Gastroesophageal sphincter (tissue), 4 donors: Measurements from ENCODE around the gene ANKDD1B. TPM values are rescaled to one million over a fixed set of nuclear protein-coding genes. Genes with fewer than 3 reads are reported as not detected.

Experiments used
- ATAC-seq: fragments of 150-250 bp; one replicate; pipeline ENCODE4 v1.9.1; 2016; ENCODE audit warnings: mild to moderate bottlenecking, moderate library complexity
- H3K27ac ChIP-seq, 4 donors: fragments of 200-600 bp; sonication (generic) in 3 of 4; 1 replicate in 3 of 4; 2 replicates in 1 of 4; pipeline ENCODE4 v1.5.1; 2016 to 2019
- H3K27me3 ChIP-seq: fragments of 200-600 bp; sonication (generic); one replicate; pipeline ENCODE4 v1.5.1; 2019
- H3K36me3 ChIP-seq, 2 donors: fragments of 200-600 bp; sonication (generic); one replicate each; pipeline ENCODE4 v1.5.1; 2019; ENCODE audit warnings: control low read depth in 1 of 2
- H3K4me1 ChIP-seq, 3 donors: fragments of 200-600 bp; sonication (generic); 1 replicate in 2 of 3; 2 replicates in 1 of 3; pipeline ENCODE4 v1.5.1; 2016 to 2019; ENCODE audit warnings: control low read depth in 2 of 3
- H3K4me3 ChIP-seq, 2 donors: fragments of 200-600 bp; sonication (generic); one replicate each; pipeline ENCODE4 v1.5.1; 2019; ENCODE audit warnings: mild to moderate bottlenecking in 1 of 2, moderate library complexity in 1 of 2
- H3K9me3 ChIP-seq, 3 donors: fragments of 200-600 bp; sonication (generic); one replicate each; pipeline ENCODE4 v1.5.1; 2017 to 2019; ENCODE audit warnings: control low read depth in 2 of 3
- EP300 ChIP-seq: sonication (generic); formaldehyde crosslinking; IDR thresholded peaks from one replicate; pipeline ENCODE4 v1.6.1; 2017; ENCODE audit warnings: antibody characterized with exemption, mild to moderate bottlenecking
- POLR2A ChIP-seq, 2 donors: fragments of 450-650 bp; IDR thresholded peaks; one replicate each; pipeline ENCODE4 v1.6.1; 2017; ENCODE audit warnings: antibody characterized with exemption in 2 of 2, mild to moderate bottlenecking in 2 of 2, moderate library complexity in 1 of 2
- POLR2AphosphoS5 ChIP-seq: sonication (generic); formaldehyde crosslinking; IDR thresholded peaks from one replicate; pipeline ENCODE4 v1.6.1; 2017; ENCODE audit warnings: antibody characterized with exemption
- WGBS, 2 donors: methylation state at CpG; one replicate each; pipeline ENCODE4 v1.1.5; 2018; ENCODE audit warnings: low coverage in 1 of 2; 5-methylcytosine and 5-hydroxymethylcytosine counted together
- total RNA-seq, 4 donors: library from RNA; depleted of rRNA; stranded (reverse); fragments of >200 nt; gene quantifications; one replicate each; pipeline ENCODE4 v1.1.0, GENCODE V29; 2016
- TF ChIP-seq, protein P1 (sequence below), 4 experiments: fragments of 200-600 bp in 2 of 4; fragments of 450-650 bp in 2 of 4; sonication (generic) in 1 of 4; IDR thresholded peaks; one replicate each; pipeline ENCODE4 v1.5.1; 2017 to 2019; ENCODE audit warnings: antibody characterized with exemption in 4 of 4, mild to moderate bottlenecking in 2 of 4, moderate library complexity in 2 of 4

The ANKDD1B gene
- total RNA-seq, 4 donors from 2014 or later, result 0.20 to 0.94 TPM; not detected in 2

DNA sequence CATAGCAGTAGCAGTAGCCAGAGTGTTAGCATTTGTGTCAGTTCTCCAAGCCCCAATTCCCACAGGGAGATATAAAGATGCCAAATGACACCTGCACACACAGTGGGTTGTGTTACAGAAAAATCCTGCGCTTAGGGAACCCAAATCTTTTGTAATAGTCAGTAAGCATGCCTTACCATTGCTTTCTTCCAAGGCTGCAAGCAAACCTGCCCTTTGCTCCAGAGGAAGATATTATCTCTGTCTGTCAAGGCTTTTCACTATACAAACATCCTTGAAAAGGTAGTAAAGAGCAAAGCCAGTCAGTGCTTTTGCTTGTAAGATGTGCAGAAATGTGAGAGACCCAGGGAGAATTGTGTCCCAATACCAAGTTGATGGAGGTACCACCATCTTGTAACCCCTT lies 2.9 kb downstream of the ANKDD1B start:
- WGBS, 2 donors, result 100% methylated on average over 1 of the region's 1 CpG; no CpG with 5 or more reads in 1 of the 2 donors
- Histone ChIP-seq H3K4me1 (peaks cover 0 to 18% (median 6%) of the 10 kb centered on the region in 3 donors), H3K27me3 (peaks cover 9% of the 10 kb centered on the region), H3K4me3 (no peak overlapping the region), H3K27ac (no peak overlapping the region), H3K36me3 (no peaks in the 10 kb centered on the region), H3K9me3 (no peaks in the 10 kb centered on the region)
- ATAC-seq, result no peak
- TF ChIP-seq, protein P1, sequence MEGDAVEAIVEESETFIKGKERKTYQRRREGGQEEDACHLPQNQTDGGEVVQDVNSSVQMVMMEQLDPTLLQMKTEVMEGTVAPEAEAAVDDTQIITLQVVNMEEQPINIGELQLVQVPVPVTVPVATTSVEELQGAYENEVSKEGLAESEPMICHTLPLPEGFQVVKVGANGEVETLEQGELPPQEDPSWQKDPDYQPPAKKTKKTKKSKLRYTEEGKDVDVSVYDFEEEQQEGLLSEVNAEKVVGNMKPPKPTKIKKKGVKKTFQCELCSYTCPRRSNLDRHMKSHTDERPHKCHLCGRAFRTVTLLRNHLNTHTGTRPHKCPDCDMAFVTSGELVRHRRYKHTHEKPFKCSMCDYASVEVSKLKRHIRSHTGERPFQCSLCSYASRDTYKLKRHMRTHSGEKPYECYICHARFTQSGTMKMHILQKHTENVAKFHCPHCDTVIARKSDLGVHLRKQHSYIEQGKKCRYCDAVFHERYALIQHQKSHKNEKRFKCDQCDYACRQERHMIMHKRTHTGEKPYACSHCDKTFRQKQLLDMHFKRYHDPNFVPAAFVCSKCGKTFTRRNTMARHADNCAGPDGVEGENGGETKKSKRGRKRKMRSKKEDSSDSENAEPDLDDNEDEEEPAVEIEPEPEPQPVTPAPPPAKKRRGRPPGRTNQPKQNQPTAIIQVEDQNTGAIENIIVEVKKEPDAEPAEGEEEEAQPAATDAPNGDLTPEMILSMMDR (IDR thresholded peaks at IDR 0.05), result no peak
- no peak for TF ChIP-seq POLR2A (IDR thresholded peaks at IDR 0.05)
- no peak for TF ChIP-seq EP300
- TF ChIP-seq POLR2AphosphoS5, result no peak

DNA sequence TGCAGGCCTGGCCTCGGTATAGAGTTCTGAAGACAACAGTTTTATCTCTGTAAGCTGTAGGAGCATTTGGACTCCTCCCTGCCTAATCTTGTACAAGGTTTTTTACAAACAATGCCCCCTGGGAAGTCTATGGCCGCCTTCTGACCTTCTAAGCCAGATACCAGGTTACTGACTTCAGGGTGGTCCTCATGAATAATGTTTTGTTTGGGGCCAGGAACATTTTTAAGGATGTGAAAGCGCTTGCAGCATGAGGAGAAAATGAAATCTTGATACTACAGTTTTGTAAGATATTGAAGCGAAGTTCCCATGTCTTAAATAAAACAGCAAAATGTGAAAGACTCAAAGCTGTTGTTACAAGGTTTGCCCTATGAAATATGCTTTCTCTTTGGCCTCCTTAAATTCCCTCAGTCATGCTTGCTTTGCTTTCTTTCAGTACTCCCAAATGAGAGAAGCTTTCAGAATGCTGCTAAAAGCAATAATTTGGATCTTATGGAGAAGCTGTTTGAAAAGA lies 5.2 kb downstream of the ANKDD1B start:
- Histone ChIP-seq H3K27me3 (peaks cover 4% of the 10 kb centered on the region), H3K27ac (no peak overlapping the region), H3K4me3 (no peak overlapping the region), H3K9me3 (no peaks in the 10 kb centered on the region), H3K4me1 (peaks cover 0 to 9% (median 3%) of the 10 kb centered on the region in 3 donors), H3K36me3 (no peaks in the 10 kb centered on the region)
- TF ChIP-seq EP300 (no peak), POLR2A (IDR thresholded peaks at IDR 0.05) (no peak), POLR2AphosphoS5 (no peak)
- TF ChIP-seq, protein P1 (IDR thresholded peaks at IDR 0.05), result no peak
- 56 to 77% methylated on average over 3 to 4 of the region's 4 CpGs for WGBS, 2 donors
- ATAC-seq, result no peak

- no peaks in the 10 kb centered on the region for H3K9me3 ChIP-seq
- no peak overlapping the region for H3K4me3 ChIP-seq
- H3K27me3 ChIP-seq, result no peaks in the 10 kb centered on the region
- H3K36me3 ChIP-seq, result no peaks in the 10 kb centered on the region
- no peak for TF ChIP-seq EP300
- TF ChIP-seq, protein P1 (IDR thresholded peaks at IDR 0.05), result no peak
- no peak for TF ChIP-seq POLR2A (IDR thresholded peaks at IDR 0.05)
- no peak for TF ChIP-seq POLR2AphosphoS5
- ATAC-seq, result no peak
- no peak overlapping the region for H3K27ac ChIP-seq
- 57 to 65% methylated on average over 7 of the region's 7 CpGs for WGBS, 2 donors
- H3K4me1 ChIP-seq, result peaks cover 0 to 3% (median 0%) of the 10 kb centered on the region in 3 donors
These were observed 5.8 kb downstream of the ANKDD1B start for GRCh38 chr5:75616971-75617621.

DNA sequence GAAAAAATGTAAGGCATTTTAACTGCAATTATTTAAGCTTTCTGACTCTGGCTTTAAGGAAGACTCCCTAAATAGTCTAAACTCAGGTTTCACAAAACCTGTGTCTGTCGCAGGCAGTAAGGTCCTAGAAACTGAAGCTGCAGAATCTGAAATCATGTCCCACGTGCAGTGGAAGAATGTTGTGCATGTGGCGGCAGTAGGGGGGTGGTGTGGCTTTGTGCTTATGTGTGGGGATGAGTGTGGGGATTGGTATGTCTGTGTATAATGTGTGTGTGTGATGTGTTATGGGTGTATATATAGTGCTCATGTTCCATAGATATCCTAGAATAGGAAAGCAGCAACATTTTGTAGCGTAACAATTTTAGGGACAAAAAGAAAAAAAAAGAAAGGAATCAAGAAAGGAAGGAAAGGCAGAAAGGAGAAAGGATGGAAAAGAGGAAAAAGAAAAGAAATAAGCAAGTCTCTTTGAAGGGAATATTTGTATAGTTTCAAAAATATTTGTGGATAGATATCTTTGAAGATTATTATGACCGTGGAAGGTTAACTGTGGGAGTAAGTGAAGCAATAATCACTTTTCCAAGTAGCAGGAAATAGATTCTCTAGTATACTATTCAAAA lies 6.6 kb downstream of the ANKDD1B start:
- no peak for ATAC-seq
- H3K9me3 ChIP-seq, result no peaks in the 10 kb centered on the region
- no peak overlapping the region for H3K4me3 ChIP-seq
- TF ChIP-seq POLR2AphosphoS5 (no peak), POLR2A (IDR thresholded peaks at IDR 0.05) (no peak)
- H3K27ac ChIP-seq, result no peak overlapping the region
- no peaks in the 10 kb centered on the region for H3K4me1 ChIP-seq
- no peaks in the 10 kb centered on the region for H3K27me3 ChIP-seq
- H3K36me3 ChIP-seq, result no peaks in the 10 kb centered on the region
- 77 to 78% methylated on average over 4 to 5 of the region's 5 CpGs for WGBS, 2 donors

GRCh38 chr5:75620184-75620959 lies 9.1 kb downstream of the ANKDD1B start:
- no peaks in the 10 kb centered on the region for H3K4me1 ChIP-seq
- no peak overlapping the region for H3K4me3 ChIP-seq
- WGBS, 2 donors, result 86 to 87% methylated on average over 3 to 4 of the region's 4 CpGs
- H3K27ac ChIP-seq, result no peak overlapping the region
- H3K9me3 ChIP-seq, result no peaks in the 10 kb centered on the region
- no peaks in the 10 kb centered on the region for H3K36me3 ChIP-seq
- H3K27me3 ChIP-seq, result no peaks in the 10 kb centered on the region
- TF ChIP-seq, protein P1 (IDR thresholded peaks at IDR 0.05), result no peak
- TF ChIP-seq POLR2AphosphoS5 (no peak), POLR2A (IDR thresholded peaks at IDR 0.05) (no peak), EP300 (no peak)
- ATAC-seq, result no peak
